ENCODE measurements around the gene SERGEF.

GRCh38 chr11:17922416-17922788 lies 90.4 kb downstream of the SERGEF start:
- TF ChIP-seq POLR2A (IDR thresholded peaks at IDR 0.05; ENCODE audit: low read depth, low read length) (no peak), POLR2AphosphoS5 (IDR thresholded peaks at IDR 0.05; ENCODE audit: low read depth, low read length) (no peak), TAF1 (IDR thresholded peaks at IDR 0.05; ENCODE audit: low read depth, low read length) (no peak), PAX5 (IDR thresholded peaks at IDR 0.05; ENCODE audit: insufficient read depth, low read length, severe bottlenecking) (no peak), SPI1 (IDR thresholded peaks at IDR 0.05; ENCODE audit: low read depth, low read length) (no peak), POU2F2 (IDR thresholded peaks at IDR 0.05; ENCODE audit: low read depth, low read length) (no peak)
